ENCODE measurements around the gene GFRAL. TPM values are rescaled to one million over a fixed set of nuclear protein-coding genes. Genes with fewer than 3 reads are reported as not detected.

GFRAL gene
- total RNA-seq, 1 donor from 2014 or later = not detected

GRCh38 chr6:55377150-55377549 lies 49.9 kb downstream of the GFRAL start:
- H3K4me3 ChIP-seq = no peak overlapping the region
- DNase-seq = no peak

GRCh38 chr6:55379471-55379870 lies 52.2 kb downstream of the GFRAL start:
- no peak for DNase-seq
- Histone ChIP-seq H3K27me3 (no peaks in the 10 kb centered on the region), H3K4me3 (no peak overlapping the region), H3K36me3 (no peaks in the 10 kb centered on the region), H3K27ac (no peak overlapping the region), H3K9me3 (no peaks in the 10 kb centered on the region), H3K4me1 (no peaks in the 10 kb centered on the region)
- intact Hi-C loops (cut with DNase I) = no loop called here
- ATAC-seq = no peak
- no peak for TF ChIP-seq CTCF (IDR thresholded peaks at IDR 0.05)

More at GRCh38 chr6:55377150-55377549, 49.9 kb downstream of the GFRAL start:
- intact Hi-C loops (cut with DNase I) = no loop called here
- Histone ChIP-seq H3K27me3 (no peaks in the 10 kb centered on the region), H3K27ac (no peak overlapping the region), H3K4me1 (no peaks in the 10 kb centered on the region), H3K9me3 (no peaks in the 10 kb centered on the region), H3K36me3 (no peaks in the 10 kb centered on the region)
- no peak for ATAC-seq
- TF ChIP-seq CTCF (IDR thresholded peaks at IDR 0.05) = no peak

GRCh38 chr6:55379895-55380294 lies 52.6 kb downstream of the GFRAL start:
- intact Hi-C loops (cut with DNase I) = no loop called here
- Histone ChIP-seq H3K4me1 (no peaks in the 10 kb centered on the region), H3K4me3 (no peak overlapping the region), H3K36me3 (no peaks in the 10 kb centered on the region), H3K27me3 (no peaks in the 10 kb centered on the region), H3K27ac (no peak overlapping the region), H3K9me3 (no peaks in the 10 kb centered on the region)
- TF ChIP-seq CTCF (IDR thresholded peaks at IDR 0.05) = no peak
- DNase-seq (no peak), ATAC-seq (no peak)

- no peak for TF ChIP-seq CTCF (IDR thresholded peaks at IDR 0.05)
- ATAC-seq = no peak
- Histone ChIP-seq H3K4me3 (no peak overlapping the region), H3K27ac (no peak overlapping the region), H3K4me1 (no peaks in the 10 kb centered on the region), H3K27me3 (no peaks in the 10 kb centered on the region), H3K36me3 (no peaks in the 10 kb centered on the region), H3K9me3 (no peaks in the 10 kb centered on the region)
- intact Hi-C loops (cut with DNase I) = no loop called here
- DNase-seq = no peak
Measured at GRCh38 chr6:55388211-55388610, 60.9 kb downstream of the GFRAL start.

GRCh38 chr6:55395871-55396270 lies 68.6 kb downstream of the GFRAL start:
- no peak for DNase-seq
- intact Hi-C loops (cut with DNase I) = no loop called here
- no peak for ATAC-seq

More at GRCh38 chr6:55395871-55396270, 68.6 kb downstream of the GFRAL start:
- no peak for TF ChIP-seq CTCF (IDR thresholded peaks at IDR 0.05)
- no peaks in the 10 kb centered on the region for H3K36me3 ChIP-seq
- no peaks in the 10 kb centered on the region for H3K9me3 ChIP-seq
- no peak overlapping the region for H3K4me3 ChIP-seq
- no peaks in the 10 kb centered on the region for H3K27me3 ChIP-seq
- no peaks in the 10 kb centered on the region for H3K4me1 ChIP-seq
- H3K27ac ChIP-seq = no peak overlapping the region

Data from upper lobe of right lung (tissue), 1 donor.